Kasumi-1 (cell line): Measurements from ENCODE around the gene GATA2.

Source experiments
- DNase-seq, 2 experiments: peaks; one replicate each; lab custom pipeline; 2025; lab: John Stamatoyannopoulos, UW

The GATA2 gene

GRCh38 chr3:128432971-128433836, 59.8 kb downstream of the GATA2 start:
- no peak for DNase-seq

GRCh38 chr3:128432301-128432970, 60.6 kb downstream of the GATA2 start:
- no peak for DNase-seq

GRCh38 chr3:128431803-128432300, 61.1 kb downstream of the GATA2 start:
- no peak for DNase-seq

GRCh38 chr3:128430731-128431130, 62.3 kb downstream of the GATA2 start:
- no peak for DNase-seq

GRCh38 chr3:128430301-128430700, 62.7 kb downstream of the GATA2 start:
- no peak for DNase-seq

GRCh38 chr3:128429751-128430150, 63.2 kb downstream of the GATA2 start:
- DNase-seq: no peak
